ENCODE data around the gene OR7D2.

DNA sequence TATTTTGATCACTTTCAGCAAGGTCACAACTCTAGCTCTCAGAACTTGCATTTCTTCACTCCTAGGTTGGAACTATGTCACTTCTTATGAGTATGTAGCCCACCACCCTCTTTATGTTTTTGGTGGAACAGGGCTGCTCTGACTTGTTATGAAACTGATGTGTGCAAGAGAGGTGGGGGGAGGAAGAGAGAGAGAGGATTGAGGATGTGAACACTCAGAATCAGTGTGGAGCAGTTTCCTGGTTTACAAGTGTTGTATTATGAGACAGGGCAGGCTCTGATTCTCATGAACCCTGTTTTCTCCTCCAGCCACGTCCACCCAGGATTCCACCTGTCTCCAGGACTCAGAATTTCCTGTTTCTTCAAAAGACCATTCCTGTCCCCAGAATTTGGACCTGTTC, 22.5 kb upstream of the OR7D2 start:
- no peak for TF ChIP-seq EZH2 (IDR thresholded peaks at IDR 0.05; ENCODE audit: borderline replicate concordance, low read length)
- TF ChIP-seq, protein P1, sequence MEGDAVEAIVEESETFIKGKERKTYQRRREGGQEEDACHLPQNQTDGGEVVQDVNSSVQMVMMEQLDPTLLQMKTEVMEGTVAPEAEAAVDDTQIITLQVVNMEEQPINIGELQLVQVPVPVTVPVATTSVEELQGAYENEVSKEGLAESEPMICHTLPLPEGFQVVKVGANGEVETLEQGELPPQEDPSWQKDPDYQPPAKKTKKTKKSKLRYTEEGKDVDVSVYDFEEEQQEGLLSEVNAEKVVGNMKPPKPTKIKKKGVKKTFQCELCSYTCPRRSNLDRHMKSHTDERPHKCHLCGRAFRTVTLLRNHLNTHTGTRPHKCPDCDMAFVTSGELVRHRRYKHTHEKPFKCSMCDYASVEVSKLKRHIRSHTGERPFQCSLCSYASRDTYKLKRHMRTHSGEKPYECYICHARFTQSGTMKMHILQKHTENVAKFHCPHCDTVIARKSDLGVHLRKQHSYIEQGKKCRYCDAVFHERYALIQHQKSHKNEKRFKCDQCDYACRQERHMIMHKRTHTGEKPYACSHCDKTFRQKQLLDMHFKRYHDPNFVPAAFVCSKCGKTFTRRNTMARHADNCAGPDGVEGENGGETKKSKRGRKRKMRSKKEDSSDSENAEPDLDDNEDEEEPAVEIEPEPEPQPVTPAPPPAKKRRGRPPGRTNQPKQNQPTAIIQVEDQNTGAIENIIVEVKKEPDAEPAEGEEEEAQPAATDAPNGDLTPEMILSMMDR (IDR thresholded peaks at IDR 0.05; ENCODE audit: low read length), result no peak

Measured in OCI-LY1 (cell line).